H1 (cell line): ENCODE data around the gene B4GALT5. TPM values are rescaled to one million over a fixed set of nuclear protein-coding genes. Genes with fewer than 3 reads are reported as not detected.

Experiments used
- HDAC2 ChIP-seq, 2 experiments: fragments of 300-600 bp in 1 of 2; sonication (generic) in 1 of 2; IDR thresholded peaks; 2 replicates each; pipeline ENCODE4 v1.6.1; 2011 to 2012; ENCODE audit warnings: low read depth in 2 of 2, low read length in 2 of 2, mild to moderate bottlenecking in 2 of 2, moderate library complexity in 2 of 2, borderline replicate concordance in 1 of 2, inconsistent platforms in 1 of 2
- NRF1 ChIP-seq: IDR thresholded peaks from 2 replicates; pipeline ENCODE4 v1.6.1; 2011; ENCODE audit warnings: mild to moderate bottlenecking, low read depth, low read length, improper control_type of control experiment
- POLR2AphosphoS5 ChIP-seq: IDR thresholded peaks from 2 replicates; pipeline ENCODE4 v1.6.1; 2011; ENCODE audit warnings: low read depth, low read length
- POU5F1 ChIP-seq: IDR thresholded peaks from 2 replicates; pipeline ENCODE4 v1.6.1; 2011; ENCODE audit warnings: low read depth, mild to moderate bottlenecking, low read length, moderate library complexity
- SP2 ChIP-seq: IDR thresholded peaks from 2 replicates; pipeline ENCODE4 v1.6.1; 2012; ENCODE audit warnings: mild to moderate bottlenecking, low read length, inconsistent platforms
- SP4 ChIP-seq: IDR thresholded peaks from 2 replicates; pipeline ENCODE4 v1.6.1; 2012; ENCODE audit warnings: low read length, inconsistent platforms
- TAF1 ChIP-seq: IDR thresholded peaks from 2 replicates; pipeline ENCODE4 v1.6.1; 2011; ENCODE audit warnings: mild to moderate bottlenecking, low read depth, low read length
- TEAD4 ChIP-seq: IDR thresholded peaks from 2 replicates; pipeline ENCODE4 v1.6.1; 2012; ENCODE audit warnings: low read depth, low read length, inconsistent platforms, mixed read lengths
- polyA plus RNA-seq, 7 experiments: library from polyadenylated mRNA; depleted of rRNA in 3 of 7; stranded (reverse) in 5 of 7; unstranded in 2 of 7; fragments of >200 nt in 5 of 7; fragments of 200-250 nt in 2 of 7; gene quantifications; 1 replicate in 5 of 7; 2 replicates in 1 of 7; 4 replicates in 1 of 7; pipeline versions ENCODE4 v1.2.1 to v1.2.3, GENCODE V29; 2011 to 2013; ENCODE audit warnings: missing spikeins in 2 of 7, mixed read lengths in 2 of 7
- total RNA-seq: library from RNA; stranded (reverse); fragmentation: NEBNext Ultra II Directional; extraction: Animal tissue kit (Norgen Biotek cat#: 25700); gene quantifications from 2 replicates; pipeline ENCODE4 v1.2.1, GENCODE V29; 2021

B4GALT5 gene
- total and polyA plus RNA-seq, 2 of the 8 experiments (the other 6 are each of a cell fraction or from before 2014, with no cell fraction given) = 46.5 to 75.4 TPM

DNA sequence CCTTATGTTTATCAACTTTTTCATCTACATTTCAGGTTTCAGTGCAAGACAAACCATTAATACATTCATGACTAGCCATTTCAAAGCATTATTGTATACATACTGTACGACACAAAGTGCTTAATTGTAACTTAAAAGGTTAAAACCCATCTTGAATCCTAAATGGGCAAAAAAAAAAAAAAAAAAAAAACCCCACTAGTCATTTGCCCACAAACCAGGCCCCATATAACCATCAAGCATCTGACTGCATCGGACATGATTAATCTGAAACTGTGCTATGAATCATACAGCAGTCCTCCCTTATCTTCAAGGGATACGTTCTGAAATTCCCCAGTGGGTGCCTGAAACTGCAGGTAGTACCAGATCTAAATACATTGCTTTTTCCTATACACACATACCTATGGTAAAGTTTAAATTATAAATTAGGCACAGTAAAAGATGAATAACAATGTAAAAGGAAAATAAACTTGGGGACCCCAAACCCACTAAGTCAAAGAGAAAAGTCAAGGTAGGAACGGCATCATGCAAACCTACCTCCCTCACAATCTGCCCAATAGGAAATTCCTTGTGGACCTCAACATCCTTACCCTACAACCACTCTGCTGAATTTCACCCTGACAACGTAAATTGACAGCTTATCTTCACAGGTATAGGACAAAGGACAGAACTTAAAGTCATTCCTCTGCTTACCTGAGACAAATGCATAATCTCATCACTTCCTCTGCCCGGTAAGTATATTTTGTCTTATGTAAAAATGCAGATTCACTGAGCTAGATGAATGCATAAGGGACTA lies 14.3 kb downstream of the B4GALT5 start (continued):
- TF ChIP-seq NRF1 (no peak), HDAC2 (IDR thresholded peaks at IDR 0.05; ENCODE audit: borderline replicate concordance in 1 of 2, low read depth in 2 of 2, low read length in 2 of 2) (no peak), POLR2AphosphoS5 (no peak), TAF1 (no peak), SP2 (no peak), POU5F1 (no peak), SP4 (no peak), TEAD4 (no peak)
